Skeletal muscle cell (primary cell): Measurements from ENCODE around the gene NRL.

Source experiments
- DNase-seq: peaks from one replicate; pipeline ENCODE4 v3.0.0-alpha.2; 2010; ENCODE audit warnings: low read depth
- H3K4me3 ChIP-seq: 2 replicates; pipeline ENCODE4 v1.5.1; 2011; ENCODE audit warnings: low read depth, mild to moderate bottlenecking, control low read depth, low read length, moderate library complexity

NRL gene

DNA sequence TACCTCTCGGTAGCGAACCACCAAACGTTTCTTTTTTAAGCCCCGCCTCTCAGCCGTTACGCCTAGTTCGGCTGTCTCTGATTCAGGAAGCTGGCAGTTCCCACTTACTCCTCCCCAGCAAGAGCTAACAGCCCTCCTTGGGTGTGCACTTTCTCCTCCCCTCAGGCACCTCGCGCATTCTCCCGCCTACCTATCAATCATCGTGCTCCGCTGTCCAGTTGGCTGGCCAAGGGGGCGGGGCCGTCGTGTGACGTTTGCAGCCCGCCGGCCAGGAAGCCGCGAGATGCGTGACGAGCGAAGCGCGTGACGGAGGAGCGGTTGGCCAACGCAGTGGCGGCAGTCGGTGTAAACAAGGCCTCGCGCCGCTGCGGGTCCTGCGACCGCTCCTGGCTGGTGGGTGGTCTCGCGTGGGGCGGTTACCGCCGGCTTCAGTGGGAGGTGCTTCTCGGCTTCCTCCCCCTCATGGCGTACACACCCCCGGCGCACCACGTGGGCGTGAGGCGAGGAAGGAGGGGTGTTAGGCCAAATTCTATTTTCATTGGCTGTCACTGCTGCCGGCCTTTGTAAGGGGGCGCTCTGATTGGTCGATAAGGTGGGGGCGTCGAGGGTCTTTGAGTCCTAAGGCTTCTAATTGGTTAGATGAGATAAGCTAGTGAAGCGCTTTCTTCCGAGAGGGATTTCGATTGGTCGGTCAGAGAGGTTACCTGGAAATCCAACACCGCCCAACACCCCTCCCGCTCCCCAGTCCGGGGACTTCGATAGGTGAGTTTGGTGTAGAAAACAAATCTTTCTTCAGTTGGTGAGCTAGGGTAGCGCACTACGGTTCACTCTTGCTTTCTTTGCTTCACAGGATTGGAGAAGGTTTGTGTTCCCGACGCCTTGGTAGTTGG is at the start of gene NRL, which contains the start of gene DCAF11:
TSS of gene NRL (minus strand) at position 418 of the 890 bp plus-strand sequence. CDS start 32,101 bp downstream, outside the sequence.
TSS of gene DCAF11 (plus strand) at position 246 of the 890 bp plus-strand sequence. CDS start 818 bp downstream, outside the sequence.
- DNase-seq = peak; percentile 99
- peak within 1 kb of the TSS; percentile 82 for H3K4me3 ChIP-seq

DNA sequence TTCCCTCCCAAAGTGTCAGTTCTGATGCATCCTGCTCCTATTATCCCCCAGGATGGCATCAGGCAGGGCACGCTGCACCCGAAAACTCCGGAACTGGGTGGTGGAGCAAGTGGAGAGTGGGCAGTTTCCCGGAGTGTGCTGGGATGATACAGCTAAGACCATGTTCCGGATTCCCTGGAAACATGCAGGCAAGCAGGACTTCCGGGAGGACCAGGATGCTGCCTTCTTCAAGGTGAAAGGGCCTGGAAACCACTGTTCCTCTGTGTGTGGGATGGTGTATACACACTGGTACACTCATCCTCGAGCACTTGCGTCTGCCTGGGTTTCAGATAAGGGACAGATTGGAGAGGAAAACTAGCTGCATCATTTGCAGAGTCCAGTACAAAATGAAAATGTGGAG is 47.3 kb upstream of the NRL start:
- peak overlapping the region; percentile 67 for H3K4me3 ChIP-seq
- DNase-seq = no peak

DNA sequence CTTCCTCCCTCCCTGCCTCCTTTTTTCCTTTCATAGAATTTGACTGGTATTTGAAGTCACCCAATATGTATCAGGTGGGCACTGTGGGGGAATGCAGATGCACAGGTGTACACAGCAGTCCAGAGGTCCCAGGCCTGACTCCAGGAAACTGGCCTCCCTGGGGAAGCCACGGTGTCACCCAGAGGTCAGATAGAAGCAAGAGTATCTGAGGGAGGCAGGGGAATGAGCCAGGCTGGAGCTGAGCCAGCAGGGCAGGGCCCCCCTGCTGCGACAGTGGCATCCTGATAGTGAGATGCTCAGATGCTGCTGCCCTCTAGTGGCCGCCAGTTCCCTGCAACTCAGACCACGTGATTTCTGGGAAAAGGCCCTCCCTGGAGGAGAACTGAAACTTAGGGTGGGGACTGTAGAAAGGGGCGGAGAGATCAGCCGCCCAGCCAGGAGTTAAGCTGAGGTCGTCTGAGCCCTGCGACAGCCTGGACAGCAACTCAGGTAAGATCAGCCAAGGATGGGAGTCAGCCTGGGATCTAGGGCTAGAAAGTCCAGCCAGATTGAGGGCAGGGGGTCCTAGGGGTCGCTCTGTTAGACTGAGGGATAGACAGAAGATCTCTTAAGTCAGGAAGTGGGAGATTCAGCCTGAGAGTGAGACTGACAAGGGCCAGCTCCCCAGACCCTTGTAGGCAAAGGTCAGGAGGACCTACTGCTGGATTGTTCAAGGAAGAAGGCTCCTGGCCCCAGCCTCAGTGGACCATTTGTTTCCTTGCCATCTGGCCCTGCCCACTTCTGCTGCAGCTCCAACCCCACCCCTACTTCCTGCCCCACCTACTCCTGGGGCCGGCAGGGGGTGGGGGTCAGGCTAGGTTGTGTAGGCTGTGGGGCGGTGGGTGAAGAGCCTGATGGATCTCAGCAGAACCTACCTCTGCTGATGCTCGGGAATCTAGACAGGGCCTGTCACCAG is 46.4 kb upstream of the NRL start, which contains the start of gene IRF9:
TSS of gene IRF9 (plus strand) at position 416 of the 955 bp plus-strand sequence. CDS start 880 bp downstream, outside the sequence.
- H3K4me3 ChIP-seq = peak within 1 kb of the TSS; percentile 67

GRCh38 chr14:24160499-24160849 is 45.7 kb upstream of the NRL start:
- DNase-seq = no peak
- H3K4me3 ChIP-seq = no peak overlapping the region

More for the DNA sequence above, 46.4 kb upstream of the NRL start, which contains the start of gene IRF9:
- peak; percentile 69 for DNase-seq

GRCh38 chr14:24159777-24160498 is 45.2 kb upstream of the NRL start:
- no peak overlapping the region for H3K4me3 ChIP-seq
- no peak for DNase-seq

- DNase-seq = no peak
Observed at GRCh38 chr14:24157331-24157730, 42.6 kb upstream of the NRL start.

GRCh38 chr14:24156840-24157239 is 42.1 kb upstream of the NRL start:
- no peak overlapping the region for H3K4me3 ChIP-seq
- DNase-seq = no peak

More at GRCh38 chr14:24157331-24157730, 42.6 kb upstream of the NRL start:
- no peak overlapping the region for H3K4me3 ChIP-seq

DNA sequence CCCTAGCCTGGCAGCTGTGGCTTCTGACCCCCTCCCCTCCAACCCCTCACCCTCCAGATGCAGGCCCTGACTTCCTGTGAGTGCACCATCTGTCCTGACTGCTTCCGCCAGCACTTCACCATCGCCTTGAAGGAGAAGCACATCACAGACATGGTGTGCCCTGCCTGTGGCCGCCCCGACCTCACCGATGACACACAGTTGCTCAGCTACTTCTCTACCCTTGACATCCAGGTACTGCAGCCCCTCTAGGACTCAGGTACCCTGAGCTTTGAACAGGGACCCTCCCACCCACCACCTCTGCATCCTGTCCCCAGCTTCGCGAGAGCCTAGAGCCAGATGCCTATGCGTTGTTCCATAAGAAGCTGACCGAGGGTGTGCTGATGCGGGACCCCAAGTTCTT is 40.4 kb upstream of the NRL start:
- DNase-seq = no peak
- H3K4me3 ChIP-seq = no peak overlapping the region

GRCh38 chr14:24151404-24152080 is 36.8 kb upstream of the NRL start:
- DNase-seq = no peak
- H3K4me3 ChIP-seq = no peak overlapping the region

GRCh38 chr14:24150993-24151392 is 36.2 kb upstream of the NRL start:
- no peak overlapping the region for H3K4me3 ChIP-seq
- DNase-seq = no peak

- H3K4me3 ChIP-seq = no peak overlapping the region
- no peak for DNase-seq
Observed at GRCh38 chr14:24150567-24150966, 35.8 kb upstream of the NRL start.

GRCh38 chr14:24150061-24150460 is 35.3 kb upstream of the NRL start:
- H3K4me3 ChIP-seq = no peak overlapping the region
- DNase-seq = no peak

DNA sequence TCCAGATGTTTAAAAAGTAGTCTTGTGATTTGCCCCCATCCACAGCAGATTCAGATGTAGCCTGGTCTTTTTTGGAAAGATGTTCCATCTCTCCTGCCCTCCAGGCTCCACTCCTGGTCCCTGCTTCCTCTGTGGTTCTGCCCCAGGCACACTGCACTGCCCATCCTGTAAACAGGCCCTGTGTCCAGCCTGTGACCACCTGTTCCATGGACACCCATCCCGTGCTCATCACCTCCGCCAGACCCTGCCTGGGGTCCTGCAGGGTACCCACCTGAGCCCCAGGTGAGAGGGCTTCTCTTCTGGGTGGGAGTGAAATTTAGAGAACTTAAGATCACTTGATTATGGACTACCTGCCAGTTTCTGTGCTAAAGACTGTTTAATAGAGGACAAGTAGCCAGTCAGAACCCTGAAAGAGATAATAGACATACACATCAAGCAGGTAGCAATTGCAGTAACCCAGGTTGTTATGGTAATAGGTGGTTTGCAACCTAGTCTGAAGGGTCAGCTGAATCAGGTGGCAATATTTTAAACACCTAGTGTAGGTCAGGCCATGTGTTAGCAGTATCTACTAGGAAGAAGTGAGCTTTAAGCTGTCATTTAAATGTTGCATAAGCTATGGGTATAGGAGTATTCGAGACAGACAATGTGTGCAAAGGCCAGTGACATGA is 34.7 kb upstream of the NRL start:
- no peak for DNase-seq
- no peak overlapping the region for H3K4me3 ChIP-seq

GRCh38 chr14:24147761-24148428 is 33.1 kb upstream of the NRL start:
- H3K4me3 ChIP-seq = peak overlapping the region; percentile 89
- no peak for DNase-seq

GRCh38 chr14:24146978-24147760 is 32.4 kb upstream of the NRL start, which contains the start of gene RNF31:
RNF31 (plus strand) TSS chr14:24147498; CDS start chr14:24147699, 201 bp downstream.
- H3K4me3 ChIP-seq = peak within 1 kb of the TSS; percentile 89
- peak; percentile 96 for DNase-seq

DNA sequence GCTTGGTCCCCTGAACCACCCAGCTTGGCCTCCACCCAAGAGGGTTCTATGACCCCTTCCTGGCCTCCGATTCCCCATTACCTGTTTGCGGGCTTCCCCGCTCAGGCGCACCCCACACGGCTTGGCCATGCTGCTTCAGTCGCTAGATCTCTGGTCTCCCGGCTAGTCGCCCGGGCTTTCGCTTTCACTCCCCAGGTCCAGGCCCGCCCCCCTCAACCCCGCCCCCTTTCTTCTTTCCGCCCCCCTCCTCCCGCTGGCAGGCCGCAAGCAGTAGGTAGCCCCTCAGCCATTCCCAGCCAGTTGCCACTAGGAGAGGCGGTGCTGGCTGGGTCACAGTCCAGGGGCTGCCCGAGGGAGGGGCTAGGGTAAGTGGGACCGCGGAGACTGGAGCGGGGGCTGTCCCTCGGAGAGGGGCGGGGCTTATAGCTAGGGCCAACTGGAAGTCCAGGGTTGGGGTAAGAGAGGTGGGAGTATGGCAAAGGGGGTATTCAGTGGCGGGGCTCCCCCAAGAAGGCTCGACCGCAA is 31.8 kb upstream of the NRL start, which contains the start of gene PSME2:
TSS of gene PSME2 (minus strand) at position 158 of the 525 bp plus-strand sequence. CDS start at position 129, 29 bp downstream.
- H3K4me3 ChIP-seq = peak within 1 kb of the TSS; percentile 89
- peak; percentile 94 for DNase-seq
